Activated T-cell treated with anti-CD3 and anti-CD28 coated beads, Interleukin-2, amount 50 U/mL, for 24 hours (primary cell): ENCODE data around the gene CDK19.
"Not testable (repeated sequence)": the region's sequence is repeated elsewhere in the genome, so short reads cannot be mapped to it uniquely, and the experiment has no call there.

ENCODE experiments used
- DNase-seq: peaks from one replicate; pipeline ENCODE4 v3.0.0-alpha.2; 2020
- H3K27ac Mint-ChIP-seq: 2 replicates; pipeline ENCODE4 v1.8.0; 2020; ENCODE audit warnings: mild to moderate bottlenecking, mixed read lengths
- H3K27me3 Mint-ChIP-seq: 2 replicates; pipeline ENCODE4 v1.8.0; 2020; ENCODE audit warnings: mixed read lengths
- H3K36me3 Mint-ChIP-seq: 2 replicates; pipeline ENCODE4 v1.8.0; 2020; ENCODE audit warnings: low read depth, mixed read lengths
- H3K4me1 Mint-ChIP-seq: 2 replicates; pipeline ENCODE4 v1.8.0; 2020; ENCODE audit warnings: low read depth, mixed read lengths
- H3K4me3 Mint-ChIP-seq: 2 replicates; pipeline ENCODE4 v1.8.0; 2020; ENCODE audit warnings: mild to moderate bottlenecking, moderate library complexity, mixed read lengths
- H3K9me3 Mint-ChIP-seq: 2 replicates; pipeline ENCODE4 v1.8.0; 2020; ENCODE audit warnings: mixed read lengths

Gene CDK19

GRCh38 chr6:110826236-110827129, 11.2 kb upstream of the CDK19 start:
- Mint-ChIP-seq H3K36me3 (no peaks in the 10 kb centered on the region), H3K4me1 (no peaks in the 10 kb centered on the region), H3K9me3 (no peaks in the 10 kb centered on the region), H3K27ac (no peak overlapping the region), H3K27me3 (no peaks in the 10 kb centered on the region), H3K4me3 (no peak overlapping the region)
- DNase-seq = no peak

- Mint-ChIP-seq H3K4me3 (no peak overlapping the region), H3K27ac (no peak overlapping the region), H3K27me3 (no peaks in the 10 kb centered on the region), H3K9me3 (no peaks in the 10 kb centered on the region), H3K36me3 (no peaks in the 10 kb centered on the region), H3K4me1 (peaks cover 10% of the 10 kb centered on the region)
- DNase-seq = no peak
Observed at GRCh38 chr6:110823146-110823545, 7.9 kb upstream of the CDK19 start.

GRCh38 chr6:110822249-110822648, 7.0 kb upstream of the CDK19 start:
- DNase-seq = no peak
- Mint-ChIP-seq H3K4me3 (no peak overlapping the region), H3K4me1 (peaks cover 10% of the 10 kb centered on the region), H3K27ac (no peak overlapping the region), H3K9me3 (no peaks in the 10 kb centered on the region), H3K36me3 (no peaks in the 10 kb centered on the region), H3K27me3 (no peaks in the 10 kb centered on the region)

DNA sequence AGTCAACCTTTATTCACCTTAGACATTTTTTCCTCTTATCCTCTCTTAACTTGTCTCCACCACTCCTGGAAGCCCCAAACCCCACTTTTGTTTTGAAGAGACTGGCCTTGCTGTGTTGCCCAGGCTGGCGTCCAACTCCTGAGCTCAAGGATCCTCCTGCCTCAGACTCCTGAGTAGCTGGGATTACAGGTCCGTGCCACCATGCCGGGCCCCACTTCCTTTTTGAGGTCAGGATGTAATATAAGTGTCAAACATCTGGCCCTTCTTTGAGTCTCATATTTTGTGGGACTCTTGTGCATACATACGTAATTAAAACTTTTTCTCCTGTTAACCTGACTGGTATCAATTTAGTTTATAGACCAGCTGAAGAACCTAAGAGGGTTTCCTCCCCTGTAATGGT, 1.4 kb upstream of the CDK19 start:
- Mint-ChIP-seq H3K27me3 (no peaks in the 10 kb centered on the region), H3K4me3 (peak overlapping the region; percentile 99), H3K9me3 (no peaks in the 10 kb centered on the region), H3K36me3 (peaks cover 9% of the 10 kb centered on the region), H3K4me1 (peaks cover 31% of the 10 kb centered on the region), H3K27ac (peak overlapping the region; percentile 99)
- no peak for DNase-seq

DNA sequence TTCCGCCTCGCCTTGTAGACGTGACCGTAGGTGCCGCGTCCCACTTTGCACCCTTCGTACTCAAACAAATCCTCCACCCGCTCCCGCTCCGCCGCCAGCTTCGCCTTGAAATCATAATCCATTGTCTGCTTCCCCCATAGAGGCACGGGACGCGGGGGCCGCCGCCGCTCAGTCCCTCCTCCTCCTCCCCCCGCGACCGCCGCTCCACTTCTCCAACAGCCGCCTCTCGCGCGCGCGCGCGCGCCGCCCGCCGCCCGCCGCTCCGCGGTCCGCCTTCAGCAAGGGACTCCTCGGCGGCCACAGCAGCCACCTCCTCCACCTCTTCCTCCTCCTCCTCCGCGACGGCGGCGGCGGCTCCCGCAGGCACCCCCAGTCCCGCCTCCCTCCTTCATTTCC, 256 bp downstream of the CDK19 start:
- Mint-ChIP-seq H3K27me3 (no peaks in the 10 kb centered on the region), H3K9me3 (no peaks in the 10 kb centered on the region), H3K36me3 (peaks cover 9% of the 10 kb centered on the region), H3K4me3 (peak overlapping the region; percentile 99), H3K27ac (peak overlapping the region; percentile 99), H3K4me1 (peaks cover 31% of the 10 kb centered on the region)
- no peak for DNase-seq

GRCh38 chr6:110814102-110815014, 911 bp downstream of the CDK19 start:
- Mint-ChIP-seq H3K27ac (peak overlapping the region; percentile 99), H3K27me3 (no peaks in the 10 kb centered on the region), H3K36me3 (peaks cover 9% of the 10 kb centered on the region), H3K9me3 (no peaks in the 10 kb centered on the region), H3K4me3 (peak overlapping the region; percentile 99), H3K4me1 (peaks cover 24% of the 10 kb centered on the region)
- DNase-seq = peak; percentile 76

DNA sequence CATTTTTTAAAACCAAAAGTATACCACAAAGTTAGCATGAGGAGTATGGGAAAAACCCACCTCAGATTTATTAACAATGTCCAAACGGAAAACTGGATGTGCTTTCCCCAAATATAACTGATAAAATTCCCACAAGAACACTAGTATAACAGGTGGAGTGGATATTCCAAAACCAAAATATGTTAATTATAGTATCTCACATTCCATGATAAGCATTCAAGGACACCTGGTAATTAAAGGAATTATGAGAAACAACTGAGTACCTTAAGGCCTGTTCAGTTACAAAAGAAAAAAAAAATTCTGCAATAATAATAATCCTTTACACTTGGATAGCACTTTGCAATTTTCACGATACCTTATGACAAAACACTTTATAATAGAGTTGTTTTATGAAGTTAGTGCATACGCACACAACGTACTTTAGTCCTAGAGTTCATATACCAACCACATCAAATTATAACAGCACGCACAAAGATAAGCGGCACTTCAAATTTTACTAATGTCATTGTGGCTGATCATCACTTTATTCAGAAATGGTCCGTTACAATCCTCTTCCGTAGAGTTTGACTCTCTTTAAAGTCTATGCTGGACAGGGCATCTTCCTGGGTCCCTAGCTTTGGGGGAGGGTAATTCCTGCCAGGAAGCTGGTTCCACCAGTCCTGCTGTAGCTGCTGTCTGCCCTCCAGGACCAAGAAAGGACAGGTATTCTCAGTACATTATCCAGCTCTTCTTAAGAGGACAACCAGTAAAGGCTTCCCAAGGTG, 1.7 kb downstream of the CDK19 start:
- H3K27ac Mint-ChIP-seq = peak overlapping the region; percentile 90

DNA sequence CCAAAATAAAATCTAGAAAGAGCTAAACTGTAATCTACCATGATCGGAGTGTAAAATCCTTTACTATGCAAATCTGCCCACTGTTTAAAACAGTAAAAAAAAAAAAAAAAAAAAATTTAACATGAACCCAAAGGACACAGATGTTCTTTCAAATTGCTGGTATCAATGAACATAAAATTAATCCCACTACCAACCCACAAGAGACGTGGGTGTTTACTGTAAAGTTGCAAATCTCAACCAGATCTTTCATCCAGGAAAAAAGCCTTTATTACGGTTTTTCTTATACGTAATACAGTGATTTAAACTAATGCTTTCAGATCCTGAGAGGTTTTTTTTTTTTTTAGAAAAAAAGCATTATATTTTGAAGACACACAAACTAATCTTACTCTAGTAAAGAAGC, 2.5 kb downstream of the CDK19 start:
- Mint-ChIP-seq H3K36me3 (peaks cover 9% of the 10 kb centered on the region), H3K4me3 (no peak overlapping the region), H3K27me3 (no peaks in the 10 kb centered on the region), H3K9me3 (no peaks in the 10 kb centered on the region), H3K4me1 (peaks cover 26% of the 10 kb centered on the region), H3K27ac (no peak overlapping the region)
- DNase-seq = no peak

More for the DNA sequence above, 1.7 kb downstream of the CDK19 start:
- Mint-ChIP-seq H3K9me3 (no peaks in the 10 kb centered on the region), H3K27me3 (no peaks in the 10 kb centered on the region), H3K36me3 (peaks cover 9% of the 10 kb centered on the region), H3K4me1 (peaks cover 24% of the 10 kb centered on the region), H3K4me3 (peak overlapping the region; percentile 99)
- DNase-seq = no peak

DNA sequence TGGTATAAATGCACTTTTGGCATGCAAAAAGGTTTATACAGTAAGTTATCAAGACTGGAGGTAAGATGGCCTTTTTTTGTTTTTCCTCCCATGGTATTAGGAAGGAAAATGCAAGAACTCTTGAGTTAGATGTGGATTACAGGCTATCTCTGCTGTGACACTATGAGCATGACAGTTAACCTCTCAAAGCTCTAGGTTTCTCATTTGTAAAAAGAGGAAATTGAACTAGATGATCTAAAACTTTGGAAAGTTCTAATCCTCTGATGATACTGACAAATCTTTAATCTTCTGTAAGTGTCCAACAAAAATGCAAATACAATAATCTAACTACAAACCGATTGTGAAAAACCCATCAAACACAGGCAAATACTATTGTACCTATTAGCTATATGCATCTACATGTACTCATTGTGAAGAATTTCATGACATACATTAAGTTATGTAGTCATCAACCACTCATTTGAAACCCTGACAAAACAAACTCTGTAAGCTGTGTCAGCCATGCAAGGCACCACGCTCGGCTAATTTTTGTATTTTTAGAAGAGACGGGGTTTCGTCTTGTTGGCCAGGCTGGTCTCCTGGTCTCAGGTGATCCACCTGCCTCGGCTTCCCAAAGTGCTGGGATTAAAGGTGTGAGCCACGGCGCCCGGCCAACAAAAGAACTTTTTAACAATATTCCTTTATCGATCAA, 4.2 kb downstream of the CDK19 start:
- Mint-ChIP-seq H3K27ac (no peak overlapping the region), H3K4me3 (no peak overlapping the region), H3K9me3 (no peaks in the 10 kb centered on the region), H3K4me1 (peaks cover 18% of the 10 kb centered on the region), H3K27me3 (no peaks in the 10 kb centered on the region), H3K36me3 (peaks cover 9% of the 10 kb centered on the region)
- no peak for DNase-seq

DNA sequence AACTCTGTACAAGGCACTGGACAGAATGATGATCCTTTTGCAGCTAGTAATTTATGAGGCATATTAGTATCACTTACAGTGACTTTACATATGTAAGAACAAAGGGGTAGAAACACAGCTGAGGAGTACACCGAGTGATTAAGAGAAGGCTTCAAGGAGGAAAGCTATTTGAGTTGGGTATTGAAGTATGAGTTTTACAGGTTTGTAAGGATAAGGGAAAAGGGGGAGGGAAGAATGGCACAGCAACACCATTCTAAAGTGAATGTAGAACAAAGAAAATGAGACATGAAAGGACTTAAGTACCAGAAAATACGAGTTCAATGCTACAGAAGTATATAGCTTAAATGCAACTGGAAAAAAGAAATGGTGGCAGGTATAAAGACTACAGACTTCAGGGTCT, 5.5 kb downstream of the CDK19 start:
- peaks cover 3% of the 10 kb centered on the region for H3K36me3 Mint-ChIP-seq
- no peak overlapping the region for H3K27ac Mint-ChIP-seq
- no peaks in the 10 kb centered on the region for H3K9me3 Mint-ChIP-seq
- no peak overlapping the region for H3K4me3 Mint-ChIP-seq
- H3K4me1 Mint-ChIP-seq = peaks cover 23% of the 10 kb centered on the region
- H3K27me3 Mint-ChIP-seq = no peaks in the 10 kb centered on the region
- DNase-seq = no peak

DNA sequence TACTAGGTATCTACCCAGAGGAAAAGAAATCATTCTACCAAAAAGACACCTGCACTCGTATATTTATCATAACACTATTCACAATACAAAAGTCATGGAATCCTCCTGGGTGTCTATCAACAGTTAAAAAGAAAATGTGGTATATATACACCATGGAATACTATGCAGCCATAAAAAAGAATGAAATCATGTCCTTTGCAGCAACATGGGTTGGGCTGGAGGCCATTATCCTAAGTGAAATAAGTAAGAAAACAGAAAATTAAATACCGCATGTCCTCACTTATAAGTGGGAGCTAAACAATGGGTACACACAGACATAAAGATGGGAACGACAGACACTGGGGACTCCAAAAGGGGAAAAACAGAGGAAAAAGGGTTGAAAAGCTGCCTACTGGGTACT, 13.1 kb downstream of the CDK19 start:
- not testable (repeated sequence) for H3K36me3 Mint-ChIP-seq, H3K9me3 Mint-ChIP-seq, DNase-seq, H3K27me3 Mint-ChIP-seq, H3K27ac Mint-ChIP-seq, H3K4me3 Mint-ChIP-seq
- H3K4me1 Mint-ChIP-seq = peaks cover 16% of the 10 kb centered on the region

GRCh38 chr6:110800839-110801196, 14.5 kb downstream of the CDK19 start:
- no peaks in the 10 kb centered on the region for H3K27me3 Mint-ChIP-seq
- H3K4me3 Mint-ChIP-seq = no peak overlapping the region
- H3K27ac Mint-ChIP-seq = no peak overlapping the region
- H3K4me1 Mint-ChIP-seq = peaks cover 14% of the 10 kb centered on the region
- peaks cover 8% of the 10 kb centered on the region for H3K36me3 Mint-ChIP-seq
- DNase-seq = no peak
- H3K9me3 Mint-ChIP-seq = no peaks in the 10 kb centered on the region

- Mint-ChIP-seq H3K36me3 (peaks cover 8% of the 10 kb centered on the region), H3K27me3 (no peaks in the 10 kb centered on the region), H3K4me1 (peaks cover 12% of the 10 kb centered on the region), H3K4me3 (no peak overlapping the region), H3K27ac (no peak overlapping the region), H3K9me3 (no peaks in the 10 kb centered on the region)
- DNase-seq = no peak
Observed at GRCh38 chr6:110800196-110800838, 15.0 kb downstream of the CDK19 start.
